Panc1 (cell line): Measurements from ENCODE around the gene SNRK. TPM values are rescaled to one million over a fixed set of nuclear protein-coding genes. Genes with fewer than 3 reads are reported as not detected.

Experiments
- ATAC-seq: fragments of 200-7000 bp; cut with Tn5 transposase; 2 replicates; pipeline ENCODE4 v1.9.1; 2020; ENCODE audit warnings: mild to moderate bottlenecking, moderate library complexity
- BruUV-seq: library from RNA; stranded (reverse); fragments of 400-500 nt; replicated peaks from 2 replicates; lab custom pipeline; 2021; lab: Mats Ljungman, UMichigan
- CTCF ChIA-PET: fragments of 300-600 bp; sonication (Branson Sonifier 250); formaldehyde crosslinking; loops from one replicate; lab custom pipeline; 2022; ENCODE audit warnings: antibody characterized with exemption; lab: Charles Lee
- POLR2A ChIA-PET: fragments of 300-600 bp; sonication (Branson Sonifier 250); formaldehyde crosslinking; loops from one replicate; lab custom pipeline; 2022; ENCODE audit warnings: antibody characterized with exemption; lab: Charles Lee
- DNase-seq: peaks from one replicate; pipeline ENCODE4 v3.0.0-alpha.2; 2010; ENCODE audit warnings: low read depth, low spot score
- H3K27ac ChIP-seq: 2 replicates; pipeline ENCODE4 v1.5.1; 2011; ENCODE audit warnings: mild to moderate bottlenecking, low read length, inconsistent platforms
- H3K27me3 ChIP-seq: fragments of 200-500 bp; sonication (Bioruptor generic); 2 replicates; pipeline ENCODE4 v1.6.0; 2014; ENCODE audit warnings: low read length, inconsistent platforms; ENCODE audit not compliant: control insufficient read depth, insufficient read depth
- H3K36me3 ChIP-seq: fragments of 200-500 bp; sonication (Bioruptor generic); 2 replicates; pipeline ENCODE4 v1.5.1; 2014; ENCODE audit warnings: inconsistent platforms, mild to moderate bottlenecking, low read length, moderate library complexity; ENCODE audit not compliant: control insufficient read depth, insufficient read depth
- H3K4me1 ChIP-seq: 2 replicates; pipeline ENCODE4 v1.5.1; 2011; ENCODE audit warnings: inconsistent platforms, mild to moderate bottlenecking, low read length, moderate library complexity; ENCODE audit not compliant: control insufficient read depth, insufficient read depth
- H3K4me3 ChIP-seq, 2 experiments: 2 replicates each; pipeline ENCODE4 v1.5.1; 2011 to 2012; ENCODE audit warnings: low read depth in 2 of 2, low read length in 2 of 2, mild to moderate bottlenecking in 2 of 2, inconsistent platforms in 1 of 2, moderate library complexity in 1 of 2
- H3K9me3 ChIP-seq: fragments of 200-500 bp; sonication (Bioruptor generic); 2 replicates; pipeline ENCODE4 v1.5.1; 2014; ENCODE audit warnings: low read depth, mild to moderate bottlenecking, inconsistent platforms, low read length, moderate library complexity; ENCODE audit not compliant: control insufficient read depth, insufficient read depth
- CTCF ChIP-seq: fragments of 450-650 bp; IDR thresholded peaks from 2 replicates; pipeline ENCODE4 v1.5.1; 2017; ENCODE audit warnings: mild to moderate bottlenecking
- POLR2AphosphoS5 ChIP-seq: IDR thresholded peaks from 2 replicates; pipeline ENCODE4 v1.6.1; 2012; ENCODE audit warnings: mild to moderate bottlenecking, low read depth, low read length, moderate library complexity
- REST ChIP-seq, 2 experiments: IDR thresholded peaks; 2 replicates each; pipeline ENCODE4 v1.6.1; 2011 to 2012; ENCODE audit warnings: low read depth in 2 of 2, control low read depth in 1 of 2, low read length in 1 of 2, mild to moderate bottlenecking in 1 of 2, moderate library complexity in 1 of 2; ENCODE audit not compliant: insufficient read depth in 1 of 2
- SIN3A ChIP-seq: IDR thresholded peaks from 2 replicates; pipeline ENCODE4 v1.6.1; 2012; ENCODE audit warnings: low read depth, mild to moderate bottlenecking, low read length, moderate library complexity, borderline replicate concordance; ENCODE audit not compliant: insufficient read depth
- TCF7L2 ChIP-seq: IDR thresholded peaks from 2 replicates; pipeline ENCODE4 v1.6.1; 2011; ENCODE audit warnings: mild to moderate bottlenecking, low read depth, low read length, inconsistent platforms
- in situ Hi-C: cut with HindIII; loops from 2 replicates; pipeline ENCODE4 v1.10.0; 2016; ENCODE audit warnings: low sequenced_read_pairs, low pct_unique_long_range_greater_than_20kb
- intact Hi-C: fragments of 100-400 bp; cut with micrococcal nuclease; formaldehyde crosslinking; loops from one replicate; pipeline ENCODE4 v1.10.0; 2022; ENCODE audit not compliant: unreplicated experiment
- total RNA-seq: library from RNA; stranded (reverse); gene quantifications from one replicate; pipeline ENCODE4 v1.2.1, GENCODE V29; 2021; ENCODE audit not compliant: unreplicated experiment

Gene SNRK
- total RNA-seq, 1 experiment from 2014 or later: 11.0 TPM

- Histone ChIP-seq H3K36me3 (no peaks in the 10 kb centered on the region), H3K9me3 (no peaks in the 10 kb centered on the region), H3K4me1 (no peaks in the 10 kb centered on the region), H3K27me3 (no peaks in the 10 kb centered on the region), H3K4me3 (no peak overlapping the region), H3K27ac (no peak overlapping the region)
- BruUV-seq: no TSS peak
- in situ Hi-C loops (no loop called here), intact Hi-C loops (no loop called here)
- POLR2A ChIA-PET: no interaction called here
- DNase-seq: no peak
- no peak for ATAC-seq
- CTCF ChIA-PET: no interaction called here
- TF ChIP-seq TCF7L2 (no peak), POLR2AphosphoS5 (no peak), CTCF (no peak), REST (IDR thresholded peaks at IDR 0.05; ENCODE audit: insufficient read depth in 1 of 2, low read depth in 2 of 2, low read length in 1 of 2) (no peak), SIN3A (no peak)
Measured at GRCh38 chr3:43391621-43392020, 105.3 kb downstream of the SNRK start.

GRCh38 chr3:43394041-43394554 is 107.8 kb downstream of the SNRK start:
- CTCF ChIA-PET: interaction anchor here (0.5 kb wide), 1 partner anchor 628 kb away, joined by 3 read pairs; no protein-coding TSS in a partner anchor
- Histone ChIP-seq H3K36me3 (no peaks in the 10 kb centered on the region), H3K27ac (no peak overlapping the region), H3K27me3 (no peaks in the 10 kb centered on the region), H3K9me3 (no peaks in the 10 kb centered on the region), H3K4me3 (no peak overlapping the region), H3K4me1 (no peaks in the 10 kb centered on the region)
- TF ChIP-seq SIN3A: no peak
- TF ChIP-seq REST (IDR thresholded peaks at IDR 0.05; ENCODE audit: insufficient read depth in 1 of 2, low read depth in 2 of 2, low read length in 1 of 2): no peak
- no peak for TF ChIP-seq TCF7L2
- no peak for TF ChIP-seq CTCF
- no peak for TF ChIP-seq POLR2AphosphoS5
- in situ Hi-C loops (no loop called here), intact Hi-C loops (no loop called here)
- no TSS peak for BruUV-seq
- no peak for ATAC-seq
- POLR2A ChIA-PET: no interaction called here
- DNase-seq: no peak
